ENCODE measurements around the gene THRAP3. TPM values are rescaled to one million over a fixed set of nuclear protein-coding genes. Genes with fewer than 3 reads are reported as not detected.

THRAP3 gene
- total and polyA plus RNA-seq, 2 of the 8 experiments (the other 6 are each of a cell fraction or from before 2014, with no cell fraction given), result 40.2 to 183 TPM

DNA sequence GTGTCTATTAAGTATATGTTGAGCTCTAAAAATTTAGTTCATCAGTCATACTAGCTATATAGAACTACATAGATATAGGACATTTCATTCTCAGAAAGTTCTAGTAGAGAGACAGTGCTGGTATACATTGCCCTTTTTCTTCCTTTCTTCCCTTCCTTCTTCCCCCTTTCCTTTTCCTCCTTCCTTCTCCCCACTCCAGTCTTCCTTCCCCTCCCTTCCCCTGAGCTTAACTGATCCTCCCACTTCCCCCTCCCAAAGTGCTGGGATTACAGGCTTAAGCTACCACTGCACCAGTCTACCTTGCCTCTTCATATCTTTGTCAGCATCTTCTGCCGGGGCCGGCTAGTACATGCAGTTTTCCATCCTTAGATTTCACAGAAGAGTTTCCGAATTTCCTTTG is 12.1 kb downstream of the THRAP3 start:
- POLR2A ChIA-PET (ENCODE audit: partially characterized antibody), result interaction anchor here (0.6 to 7.6 kb wide), 13 partner anchors 7 to 360 kb away, joined by 3 to 48 read pairs (median 4); partner anchors contain the start of gene THRAP3
- WGBS, 2 experiments (ENCODE audit: extremely low coverage in 1 of 2, insufficient coverage in 1 of 2, insufficient read length in 1 of 2, insufficient replicate concordance in 2 of 2, low coverage in 1 of 2, low lambda C conversion rate in 2 of 2, missing lambda C conversion rate in 1 of 2), result 84% methylated on average over 3 of the region's 3 CpGs; no CpG with 5 or more reads in 1 of the 2 experiments
- Histone ChIP-seq H3K9ac (replicated peaks in 1 of 4; ENCODE audit: extremely low read depth in 1 of 4, low read depth in 3 of 4, low read length in 3 of 4) (no peak overlapping the region), H3K36me3 (ENCODE audit: control insufficient read depth in 2 of 4, insufficient read depth in 4 of 4, low read length in 3 of 4) (peaks cover 0 to 14% (median 0%) of the 10 kb centered on the region in 4 experiments; a peak in 2 of 8 replicates), H2BK120ac (replicated peaks; ENCODE audit: low read depth, low read length) (no peak overlapping the region), H3K27me3 (replicated peaks in 1 of 4; ENCODE audit: control insufficient read depth in 3 of 4, extremely low read depth in 1 of 4, insufficient read depth in 3 of 4, low read length in 3 of 4) (no peaks in the 10 kb centered on the region), H3K23me2 (ENCODE audit: low read depth, low read length) (no peaks in the 10 kb centered on the region), H2BK12ac (ENCODE audit: low read depth, low read length) (no peak overlapping the region), H2BK20ac (ENCODE audit: low read length) (no peak overlapping the region), H4K5ac (ENCODE audit: insufficient read length, low read depth, low read length) (no peak overlapping the region), H3K4me1 (replicated peaks in 1 of 4; ENCODE audit: control insufficient read depth in 3 of 4, insufficient read depth in 4 of 4, low read length in 3 of 4) (no peaks in the 10 kb centered on the region; a peak in 1 of 7 replicates), H3K79me2 (ENCODE audit: control insufficient read depth in 1 of 2, insufficient read depth in 2 of 2, low read length in 2 of 2) (peaks cover 44 to 98% of the 10 kb centered on the region in 2 experiments), H3K4me2 (ENCODE audit: insufficient read depth in 1 of 2, low read depth in 2 of 2, low read length in 2 of 2) (no peak overlapping the region), H3K56ac (replicated peaks; ENCODE audit: insufficient read length, low read depth, low read length) (no peak overlapping the region), H3K79me1 (ENCODE audit: low read depth, low read length) (peaks cover 3% of the 10 kb centered on the region; the same call in 1 of the 2 replicates), H4K91ac (replicated peaks; ENCODE audit: insufficient read length, low read length) (no peak overlapping the region), H3K18ac (ENCODE audit: extremely low read depth, low read length) (no peak overlapping the region), H4K20me1 (replicated peaks in 1 of 2; ENCODE audit: control insufficient read depth in 1 of 2, insufficient read depth in 2 of 2, low read length in 2 of 2) (peaks cover 8 to 13% of the 10 kb centered on the region in 2 experiments), H4K8ac (ENCODE audit: extremely low read depth, insufficient read depth, low read length) (no peak overlapping the region), H2AK5ac (ENCODE audit: low read depth, low read length) (no peak overlapping the region), H3K4me3 (ENCODE audit: extremely low read depth in 1 of 4, insufficient read depth in 2 of 4, low read depth in 3 of 4, low read length in 4 of 4) (no peak overlapping the region), H3K9me3 (ENCODE audit: insufficient read depth in 2 of 2, low read depth in 1 of 2, low read length in 1 of 2) (no peaks in the 10 kb centered on the region), H2AFZ (ENCODE audit: low read length) (no peak overlapping the region), H3K27ac (ENCODE audit: low read depth, low read length) (no peak overlapping the region), H2BK15ac (ENCODE audit: low read length) (no peak overlapping the region), H3K23ac (ENCODE audit: insufficient read length) (no peak overlapping the region), H3K14ac (ENCODE audit: insufficient read length) (no peak overlapping the region), H2BK5ac (ENCODE audit: low read depth, low read length) (no peak overlapping the region), H3K4ac (replicated peaks; ENCODE audit: insufficient read length, low read depth, low read length) (no peak overlapping the region)
- FAIRE-seq, result no peak
- DNase-seq (ENCODE audit: low read depth in 1 of 2, low spot score in 2 of 2), result no peak
- CTCF ChIA-PET (ENCODE audit: partially characterized antibody), result interaction anchor here (0.6 to 1.5 kb wide), 9 partner anchors 13 to 135 kb away, joined by 3 to 7 read pairs (median 3); no protein-coding TSS in a partner anchor
- TF ChIP-seq RFX5 (IDR thresholded peaks at IDR 0.05; ENCODE audit: borderline replicate concordance, low read depth, low read length), result no peak
- no peak for TF ChIP-seq BCL11A (IDR thresholded peaks at IDR 0.05; ENCODE audit: low read depth in 2 of 2, low read length in 2 of 2)
- TF ChIP-seq CHD2 (IDR thresholded peaks at IDR 0.05; ENCODE audit: low read length), result no peak
- no peak for TF ChIP-seq CREB1 (IDR thresholded peaks at IDR 0.05)
- no peak for TF ChIP-seq RXRA (IDR thresholded peaks at IDR 0.05; ENCODE audit: insufficient read depth, low read depth, low read length)

Data from H1 (cell line).